Retinal pigment epithelial cell (primary cell): ENCODE measurements around the gene CLEC20A.

Experiments
- DNase-seq: peaks from one replicate; pipeline ENCODE4 v3.0.0-alpha.2; 2010; ENCODE audit warnings: low read depth
- H3K4me3 ChIP-seq: 2 replicates; pipeline ENCODE4 v1.5.1; 2011; ENCODE audit warnings: mild to moderate bottlenecking, low read length, control low read depth, moderate library complexity
- CTCF ChIP-seq: conservative IDR thresholded peaks from 2 replicates; pipeline ENCODE4 v1.5.1; 2011; ENCODE audit warnings: low read depth, low read length, control low read depth, inconsistent platforms

Gene CLEC20A

GRCh38 chr1:178496410-178497135, at the start of gene CLEC20A:
Gene CLEC20A, minus strand, starts transcription at chr1:178496964. Its CDS starts 25 bp downstream, at chr1:178496939.
- no peak for DNase-seq
- no peak within 1 kb of the TSS for H3K4me3 ChIP-seq
- TF ChIP-seq CTCF = no peak

- H3K4me3 ChIP-seq = no peak overlapping the region
- DNase-seq = no peak
- TF ChIP-seq CTCF = no peak
Observed at GRCh38 chr1:178544531-178544930, 47.8 kb upstream of the CLEC20A start.

DNA sequence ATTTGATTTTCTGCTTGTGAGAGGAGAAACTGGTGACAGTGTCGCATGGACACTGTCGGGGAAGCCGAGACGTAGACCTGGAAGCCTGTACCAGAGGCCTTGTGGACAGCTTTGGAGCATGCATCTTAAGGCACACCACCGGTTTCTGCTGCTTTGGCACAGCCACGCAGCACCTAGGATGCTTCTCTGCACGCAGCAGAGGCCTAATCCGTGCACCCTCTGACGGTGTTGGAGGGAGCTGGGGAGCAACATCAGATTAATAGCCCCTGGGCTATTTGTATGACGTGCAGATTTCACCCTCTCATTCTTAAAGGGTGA, 46.5 kb upstream of the CLEC20A start:
- TF ChIP-seq CTCF = no peak
- no peak for DNase-seq
- H3K4me3 ChIP-seq = peak overlapping the region; percentile 97

DNA sequence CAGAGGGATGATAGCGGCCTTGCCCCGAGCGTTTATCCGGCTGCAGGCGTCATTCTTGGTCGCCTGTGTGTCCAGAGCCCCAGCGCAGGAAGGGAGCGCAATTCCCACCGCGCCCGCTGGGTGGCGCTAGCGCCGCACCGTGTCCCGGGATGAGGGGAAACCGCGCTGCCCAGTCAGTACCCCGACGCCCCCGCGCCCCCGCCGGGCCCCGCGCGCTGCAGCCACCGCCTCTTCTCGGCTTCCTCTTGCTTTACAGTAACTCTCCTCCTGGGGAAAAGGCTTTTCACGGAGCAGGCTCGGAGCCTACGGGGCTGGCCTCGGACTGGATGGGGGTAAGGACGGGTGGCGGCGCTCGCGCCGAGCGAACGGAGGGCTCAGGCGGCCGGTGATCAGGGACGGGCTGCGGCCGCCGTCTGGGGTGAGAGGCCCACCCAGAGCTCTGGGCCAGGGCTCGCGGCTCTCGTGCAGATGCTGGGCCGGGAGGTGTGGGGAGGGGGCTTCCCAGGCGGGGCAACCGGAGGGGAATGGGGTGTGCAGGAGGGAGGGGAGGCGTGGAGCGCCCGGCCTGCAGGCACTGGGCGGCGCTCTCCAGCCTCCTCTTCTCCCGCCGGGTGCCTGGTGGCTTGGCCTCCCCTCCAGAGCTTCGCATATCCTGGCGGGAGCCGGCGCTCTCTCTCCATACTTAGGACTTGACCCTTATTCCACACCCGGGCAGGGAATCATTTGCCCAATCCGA, 46.0 kb upstream of the CLEC20A start:
- DNase-seq = no peak
- peak; percentile 85 for TF ChIP-seq CTCF
- H3K4me3 ChIP-seq = peak overlapping the region; percentile 97

- no peak for DNase-seq
- no peak for TF ChIP-seq CTCF
- peak overlapping the region; percentile 97 for H3K4me3 ChIP-seq
Observed at GRCh38 chr1:178541829-178542553, 45.2 kb upstream of the CLEC20A start.

- no peak for DNase-seq
- H3K4me3 ChIP-seq = no peak overlapping the region
- no peak for TF ChIP-seq CTCF
Observed at GRCh38 chr1:178541379-178541778, 44.6 kb upstream of the CLEC20A start.
